Loucy (cell line): Measurements from ENCODE around the gene CYP46A1.

Source experiments
- EZH2phosphoT487 ChIP-seq: fragments of 200-600 bp; IDR thresholded peaks from 2 replicates; pipeline ENCODE4 v1.6.1; 2018; ENCODE audit warnings: antibody characterized with exemption, mild to moderate bottlenecking, moderate library complexity, borderline replicate concordance
- TF ChIP-seq, protein P1 (sequence below): fragments of 200-600 bp; sonication (generic); conservative IDR thresholded peaks from 2 replicates; pipeline ENCODE4 v1.5.1; 2014; ENCODE audit warnings: mild to moderate bottlenecking, antibody characterized with exemption, low read length

DNA sequence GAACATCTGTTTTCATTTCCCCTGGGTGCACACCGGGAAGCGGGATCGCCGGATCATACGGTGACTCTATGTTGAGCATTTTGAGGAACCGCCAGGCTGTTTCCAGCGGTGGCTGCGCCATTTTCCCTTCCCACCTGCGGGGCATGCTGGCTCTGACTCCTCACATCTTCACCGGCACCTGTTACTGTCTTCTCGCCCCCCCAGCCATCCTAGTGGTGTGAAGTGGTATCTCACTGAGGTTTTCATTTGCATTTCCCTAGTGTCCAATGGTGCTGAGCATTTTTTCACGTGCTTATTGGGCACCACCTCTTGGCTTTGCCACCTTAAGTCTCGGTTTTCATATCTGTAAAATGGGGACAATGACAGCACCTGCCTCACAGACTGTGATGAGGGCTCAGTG lies 65.0 kb downstream of the CYP46A1 start:
- TF ChIP-seq, protein P1, sequence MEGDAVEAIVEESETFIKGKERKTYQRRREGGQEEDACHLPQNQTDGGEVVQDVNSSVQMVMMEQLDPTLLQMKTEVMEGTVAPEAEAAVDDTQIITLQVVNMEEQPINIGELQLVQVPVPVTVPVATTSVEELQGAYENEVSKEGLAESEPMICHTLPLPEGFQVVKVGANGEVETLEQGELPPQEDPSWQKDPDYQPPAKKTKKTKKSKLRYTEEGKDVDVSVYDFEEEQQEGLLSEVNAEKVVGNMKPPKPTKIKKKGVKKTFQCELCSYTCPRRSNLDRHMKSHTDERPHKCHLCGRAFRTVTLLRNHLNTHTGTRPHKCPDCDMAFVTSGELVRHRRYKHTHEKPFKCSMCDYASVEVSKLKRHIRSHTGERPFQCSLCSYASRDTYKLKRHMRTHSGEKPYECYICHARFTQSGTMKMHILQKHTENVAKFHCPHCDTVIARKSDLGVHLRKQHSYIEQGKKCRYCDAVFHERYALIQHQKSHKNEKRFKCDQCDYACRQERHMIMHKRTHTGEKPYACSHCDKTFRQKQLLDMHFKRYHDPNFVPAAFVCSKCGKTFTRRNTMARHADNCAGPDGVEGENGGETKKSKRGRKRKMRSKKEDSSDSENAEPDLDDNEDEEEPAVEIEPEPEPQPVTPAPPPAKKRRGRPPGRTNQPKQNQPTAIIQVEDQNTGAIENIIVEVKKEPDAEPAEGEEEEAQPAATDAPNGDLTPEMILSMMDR = 0 out of 2 replicates have a peak, but pooled peaks have one; percentile 33
- TF ChIP-seq EZH2phosphoT487 = no peak
